K562 (cell line): ENCODE results near the gene NEK2. TPM values are rescaled to one million over a fixed set of nuclear protein-coding genes. Genes with fewer than 3 reads are reported as not detected.

Experiments
- ATAC-seq: fragments of 200-7000 bp; cut with Tn5 transposase; 3 replicates; pipeline ENCODE4 v1.9.1; 2020; ENCODE audit warnings: moderate library complexity
- BruUV-seq: library from RNA; stranded (reverse); fragments of 400-500 nt; replicated peaks from 2 replicates; lab custom pipeline; 2021; lab: Mats Ljungman, UMichigan
- CTCF ChIA-PET: fragments of 300-600 bp; formaldehyde crosslinking; extraction: SDS; loops from one replicate; lab custom pipeline; 2021; ENCODE audit warnings: low intra/inter-chr PET ratio; lab: Yijun Ruan, JAX
- POLR2A ChIA-PET: fragments of 300-600, 350-650 bp; sonication (Branson Sonifier 250); formaldehyde crosslinking; extraction: SDS; loops from one replicate; lab custom pipeline; 2021; ENCODE audit warnings: antibody characterized with exemption, inconsistent platforms; lab: Yijun Ruan, JAX
- DNase-seq, 4 experiments: peaks; one replicate each; pipeline versions ENCODE4 v3.0.0 to v3.0.0-alpha.2; 2011 to 2018; ENCODE audit warnings: low spot score in 3 of 4, mixed read lengths in 3 of 4; ENCODE audit errors: extremely low read depth in 1 of 4
- FAIRE-seq: peaks from 2 replicates; lab custom pipeline; 2011; peaks lifted over from hg19 to GRCh38; lab: Jason Lieb, UNC
- H2AFZ ChIP-seq: 2 replicates; pipeline ENCODE4 v1.6.0; 2011; ENCODE audit warnings: low read depth, low read length, control low read depth, inconsistent platforms
- H3K27ac ChIP-seq: fragments of 200-600 bp; 3 replicates; pipeline ENCODE4 v1.8.0; 2011; ENCODE audit warnings: low read depth, mild to moderate bottlenecking, control low read depth, inconsistent platforms, low read length, moderate library complexity, mixed read lengths; ENCODE audit errors: extremely low read depth
- H3K27me3 ChIP-seq, 2 experiments: fragments of 300-600 bp in 1 of 2; 2 replicates in 1 of 2; 3 replicates in 1 of 2; pipeline versions ENCODE4 v1.6.0 to v1.8.0; 2011; ENCODE audit warnings: inconsistent platforms in 2 of 2, low read length in 2 of 2, mild to moderate bottlenecking in 1 of 2, mixed read lengths in 1 of 2, moderate library complexity in 1 of 2; ENCODE audit not compliant: control insufficient read depth in 2 of 2, insufficient read depth in 2 of 2
- H3K36me3 ChIP-seq: fragments of 300-600 bp; 3 replicates; pipeline ENCODE4 v1.8.0; 2011; ENCODE audit warnings: mild to moderate bottlenecking, low read length, inconsistent platforms; ENCODE audit not compliant: control insufficient read depth, insufficient read depth
- H3K4me1 ChIP-seq, 2 experiments: fragments of 200-600 bp in 1 of 2; replicated peaks in 1 of 2; 2 replicates in 1 of 2; 3 replicates in 1 of 2; pipeline versions ENCODE4 v1.5.1 to v1.8.0; 2011; ENCODE audit warnings: inconsistent platforms in 2 of 2, low read length in 2 of 2, mild to moderate bottlenecking in 1 of 2, mixed read lengths in 1 of 2, moderate library complexity in 1 of 2; ENCODE audit not compliant: control insufficient read depth in 2 of 2, insufficient read depth in 2 of 2
- H3K4me2 ChIP-seq: 2 replicates; pipeline ENCODE4 v1.6.1; 2011; ENCODE audit warnings: low read length, control low read depth, inconsistent platforms, mixed read lengths; ENCODE audit not compliant: insufficient read depth
- H3K4me3 ChIP-seq: fragments of 200-600 bp; sonication (generic), shearing (Covaris generic); 2 replicates; pipeline ENCODE4 v1.5.1; 2016; ENCODE audit warnings: control low read depth, inconsistent platforms
- H3K79me2 ChIP-seq: fragments of 200-600 bp; 3 replicates; pipeline ENCODE4 v1.8.0; 2011; ENCODE audit warnings: low read length, inconsistent platforms; ENCODE audit not compliant: control insufficient read depth, insufficient read depth
- H3K9ac ChIP-seq, 2 experiments: 2 replicates each; pipeline versions ENCODE4 v1.6.0 to v1.6.1; 2011; ENCODE audit warnings: low read depth in 2 of 2, low read length in 2 of 2, control low read depth in 1 of 2, inconsistent platforms in 1 of 2, mild to moderate bottlenecking in 1 of 2, mixed read lengths in 1 of 2; ENCODE audit not compliant: insufficient read depth in 1 of 2
- H3K9me1 ChIP-seq: one replicate; pipeline ENCODE4 v1.6.0; 2011; ENCODE audit warnings: inconsistent platforms, mild to moderate bottlenecking, low read length, moderate library complexity; ENCODE audit not compliant: control insufficient read depth, insufficient read depth
- H3K9me3 ChIP-seq: replicated peaks from 2 replicates; pipeline ENCODE4 v1.5.1; 2011; ENCODE audit warnings: low read depth, low read length, inconsistent platforms; ENCODE audit not compliant: control insufficient read depth, insufficient read depth
- H4K20me1 ChIP-seq: replicated peaks from 2 replicates; pipeline ENCODE4 v1.6.1; 2011; ENCODE audit warnings: low read length, inconsistent platforms, mixed read lengths; ENCODE audit not compliant: control insufficient read depth, insufficient read depth
- ETS1 ChIP-seq: conservative IDR thresholded peaks from 2 replicates; pipeline ENCODE4 v1.6.1; 2011; ENCODE audit warnings: low read depth, mild to moderate bottlenecking, low read length; ENCODE audit not compliant: control insufficient read depth
- HEY1 ChIP-seq: fragments of 250-450 bp; sonication (Bioruptor Pico); IDR thresholded peaks from 2 replicates; pipeline ENCODE4 v1.5.0; 2020; ENCODE audit warnings: mild to moderate bottlenecking, moderate library complexity, borderline replicate concordance
- HINFP ChIP-seq: fragments of 450-650 bp; conservative IDR thresholded peaks from 2 replicates; pipeline ENCODE4 v1.6.1; 2016; ENCODE audit warnings: missing genetic modification characterization, low read depth, mild to moderate bottlenecking, control low read depth, missing compliant biosample characterization
- NFE2L1 ChIP-seq: fragments of 450-650 bp; IDR thresholded peaks from 2 replicates; pipeline ENCODE4 v1.6.1; 2016; ENCODE audit warnings: missing genetic modification characterization, low read depth, mild to moderate bottlenecking, missing compliant biosample characterization, moderate library complexity, borderline replicate concordance
- RBM25 ChIP-seq: fragments of 200-400 bp; formaldehyde crosslinking; IDR thresholded peaks from 2 replicates; pipeline ENCODE4 v1.6.1; 2018; ENCODE audit warnings: low read length, low read depth, moderate library complexity; ENCODE audit not compliant: severe bottlenecking
- ZBTB7A ChIP-seq: IDR thresholded peaks from 2 replicates; pipeline ENCODE4 v1.6.1; 2011; ENCODE audit warnings: low read depth, mild to moderate bottlenecking, low read length, moderate library complexity, borderline replicate concordance; ENCODE audit not compliant: control insufficient read depth
- ZNF121 ChIP-seq: sonication (generic); formaldehyde crosslinking; conservative IDR thresholded peaks from 2 replicates; pipeline ENCODE4 v1.8.0; 2022; ENCODE audit warnings: missing genetic modification reagents
- ZNF311 ChIP-seq: fragments of 250-450 bp; sonication (Bioruptor Pico); IDR thresholded peaks from 2 replicates; pipeline ENCODE4 v1.4.0; 2020; ENCODE audit warnings: mild to moderate bottlenecking, moderate library complexity
- ZNF766 ChIP-seq: fragments of 200-800 bp; sonication (Bioruptor generic); conservative IDR thresholded peaks from 2 replicates; pipeline ENCODE4 v1.6.1; 2016; ENCODE audit warnings: missing genetic modification characterization, missing compliant biosample characterization
- WGBS: fragments of 100-300 bp; shearing (Covaris generic); methylation state at CpG from one replicate; pipeline ENCODE4 v1.1.6; 2016; ENCODE audit warnings: low coverage, mixed read lengths; ENCODE audit not compliant: insufficient coverage; ENCODE audit errors: missing lambda C conversion rate; 5-methylcytosine and 5-hydroxymethylcytosine counted together
- in situ Hi-C: fragments of 300-500 bp; cut with MboI; formaldehyde crosslinking; loops from 4 replicates; pipeline ENCODE4 v1.15.0; 2018; ENCODE audit warnings: inconsistent platforms, mixed read lengths
- intact Hi-C: fragments of 100-400 bp; cut with micrococcal nuclease; formaldehyde crosslinking; loops from 2 replicates; pipeline ENCODE4 v1.14.2; 2022
- polyA plus RNA-seq, 8 experiments: library from polyadenylated mRNA; depleted of rRNA in 4 of 8; stranded (reverse) in 5 of 8; unstranded in 3 of 8; fragments of >200 nt; fragmentation: Nextera tagmentation in 2 of 8; fragmentation: Illumina TruSeq in 1 of 8; extraction: Ambion mirVana in 2 of 8; extraction: Trizol in 1 of 8; gene quantifications; 2 replicates each; pipeline versions ENCODE4 v1.2.1 to v1.2.3, GENCODE V29; 2011 to 2014; ENCODE audit warnings: inconsistent platforms in 1 of 8, missing spikeins in 1 of 8
- total RNA-seq, 7 experiments: library from RNA; depleted of rRNA in 6 of 7; stranded (reverse); fragments of >200 nt in 6 of 7; fragmentation: Illumina TruSeq in 2 of 7; extraction: Trizol in 2 of 7; gene quantifications; 2 replicates each; pipeline versions ENCODE4 v1.2.1 to v1.2.3, GENCODE V29; 2011 to 2021; ENCODE audit warnings: low replicate concordance in 1 of 7

The NEK2 gene
- total and polyA plus RNA-seq, 9 of the 15 experiments (the other 6 are each of a cell fraction or from before 2014, with no cell fraction given) = 30.0 to 74.7 (median 66.4) TPM

- no peak for DNase-seq
- H3K36me3 ChIP-seq = no peaks in the 10 kb centered on the region
- WGBS = 71% methylated on average over 2 of the region's 2 CpGs
- TF ChIP-seq ZNF311 (CRISPR knock-in tag) = no peak
- peak; percentile 39 for TF ChIP-seq RBM25
- TF ChIP-seq HEY1 = no peak
- no peak for TF ChIP-seq NFE2L1 (tag)
- peak; percentile 91 for TF ChIP-seq ZNF121 (CRISPR knock-in tag)
- TF ChIP-seq ZNF766 (CRISPR knock-in tag) = no peak
- no peak for TF ChIP-seq ETS1
- no peak for TF ChIP-seq HINFP
- no peak for TF ChIP-seq ZBTB7A
- TF ChIP-seq, all 486 proteins: peak for 2
- Histone ChIP-seq H2AFZ (no peak overlapping the region), H3K4me1 (peaks cover 9 to 10% of the 10 kb centered on the region in 2 experiments; a peak in 3 of 5 replicates), H3K27me3 (no peaks in the 10 kb centered on the region), H3K4me3 (no peak overlapping the region), H3K4me2 (no peak overlapping the region), H3K9me3 (no peaks in the 10 kb centered on the region), H3K9ac (no peak overlapping the region), H4K20me1 (no peaks in the 10 kb centered on the region), H3K79me2 (no peaks in the 10 kb centered on the region), H3K27ac (no peak overlapping the region), H3K9me1 (no peaks in the 10 kb centered on the region)
- ATAC-seq = no peak
- ChIA-PET POLR2A (interaction anchor here (1.0 to 3.4 kb wide), 4 partner anchors 8 to 35 kb away, joined by 3 to 19 read pairs (median 13); no protein-coding TSS in a partner anchor), CTCF (no interaction called here)
- intact Hi-C loops (no loop called here), in situ Hi-C loops (no loop called here)
- no TSS peak for BruUV-seq
- FAIRE-seq = no peak
Observed at GRCh38 chr1:211641942-211642341, 33.5 kb downstream of the NEK2 start.
